OCI-LY3 (cell line): Measurements from ENCODE around the gene CADPS.

Experiments used
- H2AFZ ChIP-seq: fragments of 200-600, 300-600 bp; shearing (Covaris generic); 2 replicates; pipeline ENCODE4 v1.6.0; 2014; ENCODE audit warnings: antibody characterized with exemption, low read depth, low read length
- H3K27ac ChIP-seq: fragments of 200-600, 300-600 bp; sonication (generic); 2 replicates; pipeline ENCODE4 v1.5.1; 2014; ENCODE audit warnings: mild to moderate bottlenecking, low read length, moderate library complexity, mixed read lengths
- H3K27me3 ChIP-seq: fragments of 200-600, 300-600 bp; sonication (generic); 2 replicates; pipeline ENCODE4 v1.6.1; 2014; ENCODE audit warnings: low read depth, low read length, mixed read lengths
- H3K36me3 ChIP-seq: fragments of 200-600, 300-600 bp; sonication (generic); replicated peaks from 2 replicates; pipeline ENCODE3; 2014; ENCODE audit warnings: low read depth, low read length, mixed read lengths
- H3K4me1 ChIP-seq: fragments of 300-600, 200-600 bp; sonication (generic); 2 replicates; pipeline ENCODE4 v1.6.1; 2014; ENCODE audit warnings: low read length, mixed read lengths
- H3K4me2 ChIP-seq: fragments of 200-600, 300-600 bp; sonication (generic); 2 replicates; pipeline ENCODE4 v1.6.1; 2014; ENCODE audit warnings: low read length, mixed read lengths
- H3K4me3 ChIP-seq: fragments of 300-600, 200-600 bp; sonication (generic); 2 replicates; pipeline ENCODE4 v1.5.1; 2014; ENCODE audit warnings: antibody characterized with exemption, mild to moderate bottlenecking, low read length, moderate library complexity
- H3K79me2 ChIP-seq: fragments of 300-600, 200-600 bp; shearing (Covaris generic); 2 replicates; pipeline ENCODE4 v1.6.1; 2014; ENCODE audit warnings: mild to moderate bottlenecking, low read length, mixed read lengths
- H3K9ac ChIP-seq: fragments of 300-600, 200-600 bp; shearing (Covaris generic); 2 replicates; pipeline ENCODE4 v1.6.0; 2014; ENCODE audit warnings: mild to moderate bottlenecking, low read length, moderate library complexity
- H3K9me3 ChIP-seq: fragments of 200-600, 300-600 bp; shearing (Covaris generic); 2 replicates; pipeline ENCODE4 v1.6.1; 2014; ENCODE audit warnings: low read length, mixed read lengths; ENCODE audit not compliant: insufficient read depth
- H4K20me1 ChIP-seq: fragments of 200-600, 300-600 bp; sonication (generic); 2 replicates; pipeline ENCODE4 v1.6.1; 2016; ENCODE audit warnings: low read length, mixed read lengths; ENCODE audit not compliant: insufficient read depth
- CTCF ChIP-seq: fragments of 200-600, 300-600 bp; sonication (generic); IDR thresholded peaks from 2 replicates; pipeline ENCODE4 v1.5.1; 2014; ENCODE audit warnings: antibody characterized with exemption, low read length, low read depth
- EZH2phosphoT487 ChIP-seq: fragments of 200-600 bp; shearing (Covaris generic); IDR thresholded peaks from 2 replicates; pipeline ENCODE4 v1.6.1; 2018; ENCODE audit warnings: antibody characterized with exemption, mixed run types, low read depth

CADPS gene

GRCh38 chr3:62597491-62597890 lies 277.7 kb downstream of the CADPS start:
- Histone ChIP-seq H3K27ac (no peak overlapping the region), H3K4me3 (no peak overlapping the region), H3K27me3 (peaks cover 16% of the 10 kb centered on the region), H3K9ac (no peak overlapping the region), H3K4me1 (no peaks in the 10 kb centered on the region), H3K9me3 (no peaks in the 10 kb centered on the region), H3K79me2 (no peaks in the 10 kb centered on the region), H3K36me3 (no peaks in the 10 kb centered on the region), H4K20me1 (no peaks in the 10 kb centered on the region), H3K4me2 (no peak overlapping the region), H2AFZ (no peak overlapping the region)
- TF ChIP-seq CTCF (no peak), EZH2phosphoT487 (no peak)

- Histone ChIP-seq H3K9ac (no peak overlapping the region), H3K4me3 (no peak overlapping the region), H3K27me3 (peaks cover 31% of the 10 kb centered on the region), H3K36me3 (no peaks in the 10 kb centered on the region), H3K79me2 (no peaks in the 10 kb centered on the region), H3K4me2 (no peak overlapping the region), H3K4me1 (no peaks in the 10 kb centered on the region), H2AFZ (no peak overlapping the region), H3K27ac (no peak overlapping the region), H4K20me1 (no peaks in the 10 kb centered on the region), H3K9me3 (no peaks in the 10 kb centered on the region)
- no peak for TF ChIP-seq CTCF
- no peak for TF ChIP-seq EZH2phosphoT487
Measured at GRCh38 chr3:62592408-62592807, 282.8 kb downstream of the CADPS start.

DNA sequence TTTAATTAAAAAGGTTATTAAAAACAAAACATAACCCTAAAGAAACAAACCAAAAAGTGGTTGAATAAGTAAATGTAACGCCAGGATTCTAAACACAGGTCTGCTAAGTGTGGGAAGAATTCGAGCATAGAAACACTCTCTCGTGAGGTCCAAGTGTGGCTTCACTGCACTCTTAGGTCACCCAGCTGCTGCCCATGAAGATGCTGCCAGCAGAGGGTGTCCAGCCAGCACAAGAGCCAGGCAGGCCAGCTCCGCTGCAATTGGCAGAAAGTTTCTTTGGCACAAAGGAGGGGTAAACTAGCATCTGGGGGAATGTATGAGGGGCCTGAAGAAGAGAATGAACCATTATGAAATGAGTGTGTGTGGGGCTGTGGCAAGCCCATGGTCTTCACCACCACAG lies 286.1 kb downstream of the CADPS start:
- H4K20me1 ChIP-seq, result no peaks in the 10 kb centered on the region
- peaks cover 26% of the 10 kb centered on the region for H3K27me3 ChIP-seq
- H3K4me2 ChIP-seq, result no peak overlapping the region
- H3K79me2 ChIP-seq, result no peaks in the 10 kb centered on the region
- no peaks in the 10 kb centered on the region for H3K4me1 ChIP-seq
- no peaks in the 10 kb centered on the region for H3K9me3 ChIP-seq
- no peak overlapping the region for H3K4me3 ChIP-seq
- no peaks in the 10 kb centered on the region for H3K36me3 ChIP-seq
- no peak overlapping the region for H2AFZ ChIP-seq
- no peak overlapping the region for H3K27ac ChIP-seq
- no peak overlapping the region for H3K9ac ChIP-seq
- TF ChIP-seq CTCF (no peak), EZH2phosphoT487 (no peak)

DNA sequence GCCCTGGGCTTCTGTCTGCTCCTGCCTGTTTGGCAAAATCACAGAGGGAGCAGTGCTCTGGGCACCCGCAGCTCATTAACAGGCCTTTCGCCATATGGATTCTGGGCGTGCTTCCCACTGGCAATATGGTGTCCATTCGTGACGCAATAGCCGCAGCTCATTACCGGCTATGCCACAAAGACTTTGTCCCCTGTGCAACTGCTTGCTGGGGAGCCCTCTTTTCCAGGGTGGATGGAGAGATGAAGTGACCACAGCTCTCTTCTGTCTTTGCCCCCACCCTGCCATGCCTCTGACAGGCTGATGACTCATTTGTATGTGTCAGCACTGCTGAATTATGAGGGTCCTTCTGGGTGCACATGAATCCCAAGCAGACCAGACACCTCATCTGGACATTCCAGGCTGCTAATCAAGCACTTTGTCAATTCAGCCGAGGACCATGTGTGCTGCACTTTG lies 287.6 kb downstream of the CADPS start:
- no peak overlapping the region for H3K4me2 ChIP-seq
- H3K36me3 ChIP-seq, result no peaks in the 10 kb centered on the region
- H2AFZ ChIP-seq, result no peak overlapping the region
- H3K79me2 ChIP-seq, result no peaks in the 10 kb centered on the region
- no peak overlapping the region for H3K4me3 ChIP-seq
- TF ChIP-seq CTCF (no peak), EZH2phosphoT487 (no peak)
- no peak overlapping the region for H3K27ac ChIP-seq
- no peaks in the 10 kb centered on the region for H4K20me1 ChIP-seq
- H3K27me3 ChIP-seq, result peaks cover 17% of the 10 kb centered on the region
- H3K9ac ChIP-seq, result no peak overlapping the region
- H3K4me1 ChIP-seq, result no peaks in the 10 kb centered on the region
- H3K9me3 ChIP-seq, result no peaks in the 10 kb centered on the region
